ENCODE results near the gene RPS6KA4.

The RPS6KA4 gene

GRCh38 chr11:64369440-64370421, 10.8 kb downstream of the RPS6KA4 start:
- no peak for DNase-seq

- no peak for DNase-seq
Observed at GRCh38 chr11:64371201-64371600, 12.2 kb downstream of the RPS6KA4 start.

- DNase-seq, result no peak
Observed at GRCh38 chr11:64372021-64372420, 13.1 kb downstream of the RPS6KA4 start.

GRCh38 chr11:64372802-64373597, 14.0 kb downstream of the RPS6KA4 start:
- no peak for DNase-seq

- DNase-seq, result no peak
Observed at GRCh38 chr11:64373598-64373974, 14.6 kb downstream of the RPS6KA4 start.

- no peak for DNase-seq
Observed at GRCh38 chr11:64376071-64376470, 17.1 kb downstream of the RPS6KA4 start.

- no peak for DNase-seq
Observed at GRCh38 chr11:64378335-64378880, 19.4 kb downstream of the RPS6KA4 start.

GRCh38 chr11:64379160-64379559, 20.2 kb downstream of the RPS6KA4 start:
- DNase-seq, result no peak

- no peak for DNase-seq
Observed at GRCh38 chr11:64379817-64380709, 21.1 kb downstream of the RPS6KA4 start.

GRCh38 chr11:64381350-64381749, 22.4 kb downstream of the RPS6KA4 start:
- DNase-seq, result no peak

- DNase-seq, result no peak
Observed at GRCh38 chr11:64382047-64382446, 23.1 kb downstream of the RPS6KA4 start.

GRCh38 chr11:64382586-64382985, 23.6 kb downstream of the RPS6KA4 start:
- no peak for DNase-seq

GRCh38 chr11:64383580-64383979, 24.6 kb downstream of the RPS6KA4 start:
- DNase-seq, result no peak

- no peak for DNase-seq
Observed at GRCh38 chr11:64384028-64384737, 25.2 kb downstream of the RPS6KA4 start.

GRCh38 chr11:64384981-64385944, 26.3 kb downstream of the RPS6KA4 start:
- DNase-seq, result no peak

- no peak for DNase-seq
Observed at GRCh38 chr11:64385945-64386704, 27.2 kb downstream of the RPS6KA4 start.

GRCh38 chr11:64387916-64388315, 29.0 kb downstream of the RPS6KA4 start:
- no peak for DNase-seq

GRCh38 chr11:64388894-64389293, 29.9 kb downstream of the RPS6KA4 start:
- DNase-seq, result no peak

- DNase-seq, result no peak
Observed at GRCh38 chr11:64389851-64390250, 30.9 kb downstream of the RPS6KA4 start.

GRCh38 chr11:64390558-64390957, 31.6 kb downstream of the RPS6KA4 start:
- DNase-seq, result no peak

Measured in activated T-cell treated with anti-CD3 and anti-CD28 coated beads, Interleukin-2, amount 50 U/mL, for 48 hours (primary cell).